Measurements from ENCODE around the gene SDHAF3.

DNA sequence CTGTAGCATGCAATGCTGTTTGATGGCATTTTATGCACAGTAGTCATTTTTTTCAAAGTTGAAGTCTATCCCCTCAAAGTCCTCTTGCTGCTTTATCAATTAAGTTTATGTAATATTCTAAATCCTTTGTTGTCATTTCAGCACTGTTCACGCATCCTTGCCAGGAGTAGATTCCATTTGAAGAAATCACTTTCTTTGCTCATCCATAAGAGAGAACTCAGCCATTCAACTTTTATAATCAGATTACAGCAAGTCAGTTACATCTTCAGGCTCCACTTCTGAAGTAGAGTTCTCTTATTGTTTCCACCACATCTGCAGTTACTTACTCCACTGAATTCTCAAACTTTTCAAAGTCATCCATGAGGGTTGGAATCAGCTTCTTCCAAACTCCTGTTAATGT is 32.3 kb downstream of the SDHAF3 start:
- TF ChIP-seq, protein P1, sequence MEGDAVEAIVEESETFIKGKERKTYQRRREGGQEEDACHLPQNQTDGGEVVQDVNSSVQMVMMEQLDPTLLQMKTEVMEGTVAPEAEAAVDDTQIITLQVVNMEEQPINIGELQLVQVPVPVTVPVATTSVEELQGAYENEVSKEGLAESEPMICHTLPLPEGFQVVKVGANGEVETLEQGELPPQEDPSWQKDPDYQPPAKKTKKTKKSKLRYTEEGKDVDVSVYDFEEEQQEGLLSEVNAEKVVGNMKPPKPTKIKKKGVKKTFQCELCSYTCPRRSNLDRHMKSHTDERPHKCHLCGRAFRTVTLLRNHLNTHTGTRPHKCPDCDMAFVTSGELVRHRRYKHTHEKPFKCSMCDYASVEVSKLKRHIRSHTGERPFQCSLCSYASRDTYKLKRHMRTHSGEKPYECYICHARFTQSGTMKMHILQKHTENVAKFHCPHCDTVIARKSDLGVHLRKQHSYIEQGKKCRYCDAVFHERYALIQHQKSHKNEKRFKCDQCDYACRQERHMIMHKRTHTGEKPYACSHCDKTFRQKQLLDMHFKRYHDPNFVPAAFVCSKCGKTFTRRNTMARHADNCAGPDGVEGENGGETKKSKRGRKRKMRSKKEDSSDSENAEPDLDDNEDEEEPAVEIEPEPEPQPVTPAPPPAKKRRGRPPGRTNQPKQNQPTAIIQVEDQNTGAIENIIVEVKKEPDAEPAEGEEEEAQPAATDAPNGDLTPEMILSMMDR (IDR thresholded peaks at IDR 0.05): no peak
- TF ChIP-seq SIN3A (IDR thresholded peaks at IDR 0.05; ENCODE audit: borderline replicate concordance, insufficient read depth, low read depth, low read length): no peak
- no peak for TF ChIP-seq POLR2AphosphoS5 (IDR thresholded peaks at IDR 0.05; ENCODE audit: low read depth, low read length)
